DND-41 (cell line): Measurements from ENCODE around the gene RBFOX2.

ENCODE experiments used
- ATAC-seq: fragments of 200-7000 bp; cut with Tn5 transposase; 3 replicates; pipeline ENCODE4 v1.9.1; 2021; ENCODE audit warnings: low read depth; ENCODE audit not compliant: insufficient read depth
- DNase-seq: peaks from one replicate; pipeline ENCODE4 v3.0.0-alpha.2; 2020
- H2AFZ ChIP-seq: 2 replicates; pipeline ENCODE4 v1.6.0; 2012; ENCODE audit warnings: low read depth, low read length
- H3K27ac ChIP-seq: 2 replicates; pipeline ENCODE4 v1.5.1; 2012; ENCODE audit warnings: low read length, inconsistent platforms
- H3K27me3 ChIP-seq: fragments of 200-600 bp; sonication (generic); 2 replicates; pipeline ENCODE4 v1.6.0; 2012; ENCODE audit warnings: low read length, mild to moderate bottlenecking, inconsistent platforms; ENCODE audit not compliant: insufficient read depth, poor library complexity
- H3K36me3 ChIP-seq: 2 replicates; pipeline ENCODE4 v1.5.1; 2012; ENCODE audit warnings: low read length, inconsistent platforms; ENCODE audit not compliant: insufficient read depth
- H3K4me1 ChIP-seq: 2 replicates; pipeline ENCODE4 v1.5.1; 2012; ENCODE audit warnings: mild to moderate bottlenecking, low read length; ENCODE audit not compliant: insufficient read depth
- H3K4me2 ChIP-seq: 2 replicates; pipeline ENCODE4 v1.6.0; 2012; ENCODE audit warnings: mild to moderate bottlenecking, moderate library complexity, low read length, inconsistent platforms; ENCODE audit not compliant: insufficient read depth
- H3K4me3 ChIP-seq, 2 experiments: fragments of 200-600 bp in 1 of 2; shearing (Covaris generic) in 1 of 2; 2 replicates each; pipeline ENCODE4 v1.5.1; 2012 to 2016; ENCODE audit warnings: inconsistent platforms in 2 of 2, low read length in 2 of 2, mild to moderate bottlenecking in 2 of 2, low read depth in 1 of 2, moderate library complexity in 1 of 2
- H3K79me2 ChIP-seq: 2 replicates; pipeline ENCODE4 v1.6.0; 2012; ENCODE audit warnings: low read length, inconsistent platforms; ENCODE audit not compliant: insufficient read depth
- H3K9ac ChIP-seq: 2 replicates; pipeline ENCODE4 v1.6.0; 2012; ENCODE audit warnings: low read depth, mild to moderate bottlenecking, inconsistent platforms, low read length, moderate library complexity
- H3K9me3 ChIP-seq: 2 replicates; pipeline ENCODE4 v1.5.1; 2012; ENCODE audit warnings: low read length, moderate library complexity, mild to moderate bottlenecking, inconsistent platforms; ENCODE audit not compliant: insufficient read depth, severe bottlenecking
- H4K20me1 ChIP-seq: 2 replicates; pipeline ENCODE4 v1.6.0; 2012; ENCODE audit warnings: low read length; ENCODE audit not compliant: insufficient read depth
- EZH2 ChIP-seq: IDR thresholded peaks from 3 replicates; pipeline ENCODE4 v1.6.1; 2012; ENCODE audit warnings: borderline replicate concordance, low read depth, mild to moderate bottlenecking, moderate library complexity, low read length, inconsistent platforms; ENCODE audit not compliant: severe bottlenecking
- TF ChIP-seq, protein P1 (sequence below): IDR thresholded peaks from 2 replicates; pipeline ENCODE4 v1.5.1; 2012; ENCODE audit warnings: borderline replicate concordance, low read length, moderate library complexity, mild to moderate bottlenecking; ENCODE audit not compliant: poor library complexity, severe bottlenecking; ENCODE audit errors: extremely low read depth

The RBFOX2 gene

DNA sequence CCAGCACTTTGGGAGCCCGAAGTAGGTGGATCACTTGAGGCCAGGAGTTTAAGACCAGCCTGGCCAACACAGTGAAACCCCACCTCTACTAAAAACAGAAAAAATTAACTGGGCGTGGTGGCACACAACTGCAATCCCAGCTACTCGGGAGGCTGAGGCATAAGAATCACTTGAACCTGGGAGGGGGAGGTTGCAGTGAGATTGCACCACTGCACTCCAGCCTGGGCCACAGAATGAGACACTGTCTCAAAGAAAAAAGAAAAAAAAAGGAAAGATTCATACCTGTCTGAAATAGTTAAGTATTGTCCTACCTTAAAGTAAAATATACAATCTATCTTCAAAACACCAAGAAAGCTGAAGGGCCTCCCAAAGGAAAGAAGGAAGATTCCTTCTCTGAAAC, 20.1 kb downstream of the RBFOX2 start:
- Histone ChIP-seq H3K4me3 (no peak overlapping the region), H3K9me3 (no peaks in the 10 kb centered on the region), H3K79me2 (no peaks in the 10 kb centered on the region), H3K27me3 (no peaks in the 10 kb centered on the region), H3K4me2 (no peak overlapping the region), H3K27ac (no peak overlapping the region), H3K4me1 (no peaks in the 10 kb centered on the region), H3K9ac (no peak overlapping the region), H4K20me1 (0 out of 2 replicates have a peak, but pooled peaks cover 4% of the 10 kb centered on the region), H3K36me3 (no peaks in the 10 kb centered on the region), H2AFZ (no peak overlapping the region)
- TF ChIP-seq, protein P1, sequence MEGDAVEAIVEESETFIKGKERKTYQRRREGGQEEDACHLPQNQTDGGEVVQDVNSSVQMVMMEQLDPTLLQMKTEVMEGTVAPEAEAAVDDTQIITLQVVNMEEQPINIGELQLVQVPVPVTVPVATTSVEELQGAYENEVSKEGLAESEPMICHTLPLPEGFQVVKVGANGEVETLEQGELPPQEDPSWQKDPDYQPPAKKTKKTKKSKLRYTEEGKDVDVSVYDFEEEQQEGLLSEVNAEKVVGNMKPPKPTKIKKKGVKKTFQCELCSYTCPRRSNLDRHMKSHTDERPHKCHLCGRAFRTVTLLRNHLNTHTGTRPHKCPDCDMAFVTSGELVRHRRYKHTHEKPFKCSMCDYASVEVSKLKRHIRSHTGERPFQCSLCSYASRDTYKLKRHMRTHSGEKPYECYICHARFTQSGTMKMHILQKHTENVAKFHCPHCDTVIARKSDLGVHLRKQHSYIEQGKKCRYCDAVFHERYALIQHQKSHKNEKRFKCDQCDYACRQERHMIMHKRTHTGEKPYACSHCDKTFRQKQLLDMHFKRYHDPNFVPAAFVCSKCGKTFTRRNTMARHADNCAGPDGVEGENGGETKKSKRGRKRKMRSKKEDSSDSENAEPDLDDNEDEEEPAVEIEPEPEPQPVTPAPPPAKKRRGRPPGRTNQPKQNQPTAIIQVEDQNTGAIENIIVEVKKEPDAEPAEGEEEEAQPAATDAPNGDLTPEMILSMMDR = no peak
- no peak for TF ChIP-seq EZH2
- DNase-seq (no peak), ATAC-seq (no peak)

DNA sequence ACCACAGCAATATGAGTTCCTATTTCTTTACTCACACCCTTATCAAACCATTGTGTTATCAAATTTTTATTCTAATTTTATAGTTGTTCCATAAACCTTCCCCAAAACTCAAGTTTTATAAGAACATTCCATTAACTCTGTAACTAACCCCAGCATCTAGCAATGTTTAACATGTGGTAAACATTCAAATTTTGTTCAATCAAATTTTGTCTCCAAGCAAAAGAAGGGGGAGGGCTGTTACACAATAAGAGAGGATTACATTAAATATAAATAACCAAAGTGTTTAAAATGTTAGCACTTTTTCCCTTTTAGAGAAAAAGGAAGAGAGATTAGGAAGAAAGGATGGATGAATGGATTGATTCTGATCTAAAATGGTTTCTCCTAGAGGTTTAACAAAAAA, 20.5 kb downstream of the RBFOX2 start:
- ATAC-seq (no peak), DNase-seq (no peak)
- no peak overlapping the region for H2AFZ ChIP-seq
- no peak overlapping the region for H3K4me2 ChIP-seq
- no peak overlapping the region for H3K4me3 ChIP-seq
- H4K20me1 ChIP-seq = 0 out of 2 replicates have a peak, but pooled peaks cover 4% of the 10 kb centered on the region
- no peak overlapping the region for H3K27ac ChIP-seq
- H3K9ac ChIP-seq = no peak overlapping the region
- H3K9me3 ChIP-seq = no peaks in the 10 kb centered on the region
- H3K79me2 ChIP-seq = no peaks in the 10 kb centered on the region
- H3K27me3 ChIP-seq = no peaks in the 10 kb centered on the region
- no peaks in the 10 kb centered on the region for H3K36me3 ChIP-seq
- TF ChIP-seq, protein P1 = no peak
- TF ChIP-seq EZH2 = no peak
- H3K4me1 ChIP-seq = no peaks in the 10 kb centered on the region

DNA sequence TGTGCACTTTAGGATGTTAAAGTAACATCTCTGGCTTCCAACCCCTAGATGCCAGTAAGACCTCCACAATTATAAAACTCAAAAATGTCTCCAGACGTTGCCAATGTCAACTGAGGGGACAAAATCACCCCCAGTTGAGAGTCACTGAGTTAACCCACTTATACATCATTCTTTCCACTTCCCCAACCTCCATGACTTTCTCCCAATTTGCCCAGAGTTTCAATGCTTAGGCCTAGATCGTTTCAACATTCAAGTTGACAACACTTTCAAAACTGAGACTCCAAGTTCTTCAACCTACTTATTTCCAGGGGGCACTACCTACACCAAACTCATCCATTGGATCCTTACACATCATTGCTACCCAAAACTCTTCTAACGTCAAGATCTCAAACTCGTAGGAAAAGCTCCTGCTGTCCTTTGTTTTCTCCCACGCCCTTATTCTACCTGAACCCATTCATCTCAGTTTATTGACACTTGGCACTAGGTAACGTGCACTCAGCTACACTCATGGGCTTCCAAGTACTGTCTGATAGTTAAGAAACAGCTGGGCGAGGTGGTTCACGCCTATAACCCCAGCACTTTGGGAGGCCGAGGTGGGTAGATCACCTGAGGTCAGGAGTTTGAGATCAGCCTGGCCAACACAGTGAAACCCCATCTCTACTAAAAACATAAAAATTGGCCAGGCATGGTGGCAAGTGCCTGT, 24.5 kb downstream of the RBFOX2 start:
- no peak for DNase-seq
- Histone ChIP-seq H3K36me3 (no peaks in the 10 kb centered on the region), H3K27ac (no peak overlapping the region), H2AFZ (no peak overlapping the region), H3K9ac (no peak overlapping the region), H3K4me2 (no peak overlapping the region), H3K4me1 (no peaks in the 10 kb centered on the region), H3K9me3 (no peaks in the 10 kb centered on the region), H4K20me1 (no peaks in the 10 kb centered on the region), H3K27me3 (no peaks in the 10 kb centered on the region), H3K4me3 (no peak overlapping the region), H3K79me2 (no peaks in the 10 kb centered on the region)
- no peak for TF ChIP-seq EZH2
- TF ChIP-seq, protein P1 = no peak
- no peak for ATAC-seq
